ENCODE measurements around the gene WIPF1.
A peak's percentile ranks its signal among the peaks of the same experiment; 100 is the strongest.

The WIPF1 gene

GRCh38 chr2:174546519-174547506, 50.8 kb downstream of the WIPF1 start:
- FAIRE-seq (peak; percentile 38), DNase-seq (ENCODE audit: insufficient read length, low spot score) (peak; percentile 39)
- TF ChIP-seq POLR2A (IDR thresholded peaks at IDR 0.05; ENCODE audit: low read depth, low read length): no peak

DNA sequence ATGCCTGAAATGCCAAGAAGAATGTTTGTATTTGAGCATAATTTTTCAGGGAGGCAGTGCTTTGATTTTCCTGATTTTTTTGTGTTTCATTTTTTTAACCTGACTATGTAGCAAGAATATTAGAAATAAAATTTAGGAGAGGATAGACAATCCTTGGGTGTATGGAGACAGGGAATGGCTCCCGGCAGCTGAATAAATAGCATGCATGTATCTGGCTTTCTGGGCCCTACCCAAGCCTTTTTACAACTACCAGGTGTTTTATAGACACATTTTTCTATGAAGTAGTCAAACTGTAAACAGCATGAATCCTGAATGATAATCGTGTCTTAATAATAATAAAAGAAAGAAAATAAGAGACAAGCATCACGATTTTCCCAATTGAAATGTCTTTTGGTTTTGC, 52.4 kb downstream of the WIPF1 start:
- DNase-seq (ENCODE audit: insufficient read length, low spot score): no peak
- no peak for FAIRE-seq

DNA sequence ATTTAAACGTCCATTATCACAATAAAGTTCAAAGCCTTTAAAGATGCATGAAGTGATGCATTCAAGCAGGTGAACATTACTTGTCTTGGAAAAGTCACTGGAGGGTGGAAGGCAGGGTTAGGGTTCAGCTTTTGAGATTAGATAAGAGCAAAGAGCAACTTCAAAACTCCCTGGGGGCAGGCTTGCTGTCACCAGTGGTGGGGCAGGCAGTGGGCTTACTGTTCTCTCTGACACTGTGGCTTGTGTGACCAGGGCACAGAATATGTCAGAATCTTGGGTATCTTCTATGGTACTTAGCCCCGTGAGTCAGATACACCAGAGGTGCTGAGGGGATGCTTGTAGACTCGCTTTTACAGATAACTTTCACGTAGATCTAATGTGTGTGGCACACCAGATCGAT, 52.8 kb downstream of the WIPF1 start:
- no peak for TF ChIP-seq POLR2A (IDR thresholded peaks at IDR 0.05; ENCODE audit: low read depth, low read length)
- DNase-seq (ENCODE audit: insufficient read length, low spot score) (no peak), FAIRE-seq (no peak)

More for the DNA sequence above, 52.4 kb downstream of the WIPF1 start:
- no peak for TF ChIP-seq POLR2A (IDR thresholded peaks at IDR 0.05; ENCODE audit: low read depth, low read length)

DNA sequence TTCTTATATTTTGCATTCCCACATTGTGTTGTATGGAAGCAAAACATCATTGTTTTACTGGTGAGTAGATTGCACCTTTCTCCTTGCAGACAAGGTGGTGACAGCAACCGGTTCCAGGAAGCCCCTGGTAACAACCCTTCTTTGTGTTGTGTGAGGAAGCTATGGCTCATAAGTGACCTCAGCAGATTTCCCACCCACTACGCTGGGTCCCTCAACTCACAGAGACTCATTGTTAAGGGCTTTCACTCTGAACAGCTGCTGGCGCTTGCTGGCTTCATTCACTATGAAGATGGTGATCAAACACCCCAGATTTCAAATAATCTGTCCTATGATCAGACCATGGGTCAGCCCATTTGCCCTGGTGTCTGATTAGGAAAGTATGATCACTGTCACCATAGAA, 53.4 kb downstream of the WIPF1 start:
- FAIRE-seq: no peak
- DNase-seq (ENCODE audit: insufficient read length, low spot score): no peak

DNA sequence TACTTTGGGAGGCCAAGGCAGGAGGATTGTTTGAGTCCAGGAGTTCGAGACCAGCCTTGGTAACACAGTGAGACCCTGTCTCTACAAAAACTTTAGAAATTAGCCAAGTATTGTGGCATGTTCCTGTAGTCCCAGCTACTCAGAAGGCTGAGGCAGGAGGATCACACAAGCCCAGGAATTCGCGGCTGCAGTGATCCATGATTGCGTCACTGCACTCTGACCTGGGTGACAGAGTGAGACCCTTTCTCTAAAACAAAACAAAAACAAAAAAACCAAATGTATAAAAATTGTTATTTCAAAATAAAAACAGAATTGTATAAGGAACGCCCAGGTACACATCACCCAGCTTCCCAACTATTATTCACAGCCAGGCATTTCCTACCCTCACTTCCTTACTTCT, 56.7 kb downstream of the WIPF1 start:
- FAIRE-seq: no peak
- no peak for TF ChIP-seq POLR2A (IDR thresholded peaks at IDR 0.05; ENCODE audit: low read depth, low read length)

More for the DNA sequence above, 53.4 kb downstream of the WIPF1 start:
- TF ChIP-seq POLR2A (IDR thresholded peaks at IDR 0.05; ENCODE audit: low read depth, low read length): no peak

GRCh38 chr2:174535757-174536703, 61.6 kb downstream of the WIPF1 start:
- FAIRE-seq (no peak), DNase-seq (ENCODE audit: insufficient read length, low spot score) (no peak)
- TF ChIP-seq POLR2A (IDR thresholded peaks at IDR 0.05; ENCODE audit: low read depth, low read length): no peak

More for the DNA sequence above, 56.7 kb downstream of the WIPF1 start:
- DNase-seq (ENCODE audit: insufficient read length, low spot score): no peak

- TF ChIP-seq POLR2A (IDR thresholded peaks at IDR 0.05; ENCODE audit: low read depth, low read length): no peak
- DNase-seq (ENCODE audit: insufficient read length, low spot score) (no peak), FAIRE-seq (no peak)
Measured at GRCh38 chr2:174535083-174535482, 62.5 kb downstream of the WIPF1 start.

DNA sequence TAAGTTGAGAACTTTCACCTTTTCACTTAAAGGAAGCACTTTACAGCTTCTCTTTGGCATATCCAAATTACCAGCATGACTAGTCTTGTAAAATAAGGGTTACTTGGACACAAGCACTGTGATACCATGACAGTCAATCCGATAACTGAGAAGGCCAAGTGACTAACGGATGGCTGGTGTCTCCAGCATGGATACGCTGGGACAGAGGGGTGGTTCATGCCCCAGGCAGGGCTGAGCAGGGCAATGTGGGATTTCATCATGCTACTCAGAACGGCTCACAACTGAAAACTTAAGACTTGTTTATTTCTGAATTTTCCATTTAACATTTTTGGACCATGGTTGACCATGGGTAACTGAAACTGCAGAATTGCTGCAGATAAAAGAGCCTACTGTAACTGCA, 67.7 kb downstream of the WIPF1 start:
- FAIRE-seq: no peak
- TF ChIP-seq POLR2A (IDR thresholded peaks at IDR 0.05; ENCODE audit: low read depth, low read length): no peak

DNA sequence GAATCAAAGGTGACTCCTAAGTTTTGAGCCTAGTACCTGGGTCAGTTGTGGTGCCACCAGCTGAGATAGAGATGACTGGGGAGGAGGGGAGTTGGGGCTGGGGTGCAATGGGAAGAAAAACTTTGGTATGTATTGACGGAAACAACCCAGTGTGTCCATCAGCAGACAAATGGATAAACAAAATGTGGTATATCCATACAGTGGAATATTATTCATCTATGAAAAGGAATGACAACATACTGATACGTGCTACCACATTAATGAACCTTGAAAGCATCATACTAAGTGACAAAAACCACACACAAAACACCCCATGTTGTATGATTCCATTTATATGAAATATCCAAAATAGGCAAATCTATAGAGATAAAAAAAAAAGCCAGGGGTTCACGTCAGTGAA, 69.6 kb downstream of the WIPF1 start:
- no peak for DNase-seq (ENCODE audit: insufficient read length, low spot score)
- FAIRE-seq: no peak
- TF ChIP-seq POLR2A (IDR thresholded peaks at IDR 0.05; ENCODE audit: low read depth, low read length): no peak

More for the DNA sequence above, 67.7 kb downstream of the WIPF1 start:
- no peak for DNase-seq (ENCODE audit: insufficient read length, low spot score)

GRCh38 chr2:174527101-174527721, 70.4 kb downstream of the WIPF1 start:
- TF ChIP-seq POLR2A (IDR thresholded peaks at IDR 0.05; ENCODE audit: low read depth, low read length): no peak
- FAIRE-seq: no peak
- DNase-seq (ENCODE audit: insufficient read length, low spot score): no peak

- no peak for TF ChIP-seq POLR2A (IDR thresholded peaks at IDR 0.05; ENCODE audit: low read depth, low read length)
- no peak for DNase-seq (ENCODE audit: insufficient read length, low spot score)
- FAIRE-seq: no peak
Measured at GRCh38 chr2:174524527-174524926, 73.1 kb downstream of the WIPF1 start.

GRCh38 chr2:174522553-174522952, 75.1 kb downstream of the WIPF1 start:
- no peak for DNase-seq (ENCODE audit: insufficient read length, low spot score)
- no peak for FAIRE-seq
- no peak for TF ChIP-seq POLR2A (IDR thresholded peaks at IDR 0.05; ENCODE audit: low read depth, low read length)

- no peak for DNase-seq (ENCODE audit: insufficient read length, low spot score)
- TF ChIP-seq POLR2A (IDR thresholded peaks at IDR 0.05; ENCODE audit: low read depth, low read length): no peak
- FAIRE-seq: no peak
Measured at GRCh38 chr2:174518395-174518794, 79.2 kb downstream of the WIPF1 start.

Data from H54 (cell line).